GM12878 (cell line): Measurements from ENCODE around the gene VWA8. TPM values are rescaled to one million over a fixed set of nuclear protein-coding genes. Genes with fewer than 3 reads are reported as not detected.

Source experiments
- ATAC-seq: fragments of 200-7000 bp; cut with Tn5 transposase; 3 replicates; pipeline ENCODE4 v1.9.1; 2020; ENCODE audit warnings: mild to moderate bottlenecking, moderate library complexity
- BruUV-seq: library from RNA; stranded (reverse); fragments of 400-500 nt; replicated peaks from 2 replicates; lab custom pipeline; 2021; lab: Mats Ljungman, UMichigan
- CTCF ChIA-PET: fragments of 300-600 bp; sonication (Branson Sonifier 250); formaldehyde crosslinking; extraction: SDS; loops from one replicate; lab custom pipeline; 2021; ENCODE audit warnings: inconsistent platforms; lab: Yijun Ruan, JAX
- POLR2A ChIA-PET: fragments of 350-600 bp; formaldehyde crosslinking; extraction: SDS; loops from one replicate; lab custom pipeline; 2021; ENCODE audit warnings: inconsistent platforms; lab: Charles Lee
- RAD21 ChIA-PET: fragments of 300-600 bp; sonication (Branson Sonifier 250); formaldehyde crosslinking; loops from one replicate; lab custom pipeline; 2023; ENCODE audit warnings: antibody characterized with exemption; ENCODE audit not compliant: unreplicated experiment; lab: Charles Lee
- SMC1A ChIA-PET: fragments of 300-600 bp; sonication (Branson Sonifier 250); formaldehyde crosslinking; loops from one replicate; lab custom pipeline; 2023; ENCODE audit not compliant: unreplicated experiment, uncharacterized antibody; lab: Charles Lee
- DNase-seq: peaks from one replicate; pipeline ENCODE4 v3.0.0-alpha.2; 2011; ENCODE audit warnings: low read depth, low spot score
- FAIRE-seq: peaks from 3 replicates; lab custom pipeline; 2011; peaks lifted over from hg19 to GRCh38; lab: Jason Lieb, UNC
- H2AFZ ChIP-seq: 2 replicates; pipeline ENCODE4 v1.6.0; 2011; ENCODE audit warnings: low read depth, low read length, control low read depth; ENCODE audit not compliant: control insufficient read depth
- H3K27ac ChIP-seq: 2 replicates; pipeline ENCODE4 v1.5.1; 2011; ENCODE audit warnings: control low read depth; ENCODE audit not compliant: control insufficient read depth, insufficient read depth
- H3K27me3 ChIP-seq, 2 experiments: replicated peaks in 1 of 2; 2 replicates each; pipeline versions ENCODE4 v1.6.0 to v1.6.1; 2011; ENCODE audit warnings: low read length in 1 of 2; ENCODE audit not compliant: control insufficient read depth in 2 of 2, insufficient read depth in 2 of 2
- H3K36me3 ChIP-seq, 2 experiments: 2 replicates each; pipeline ENCODE4 v1.5.1; 2011; ENCODE audit warnings: low read length in 1 of 2; ENCODE audit not compliant: control insufficient read depth in 2 of 2, insufficient read depth in 2 of 2
- H3K4me1 ChIP-seq: 2 replicates; pipeline ENCODE4 v1.6.1; 2011; ENCODE audit warnings: mild to moderate bottlenecking, low read length, moderate library complexity, mixed read lengths; ENCODE audit not compliant: control insufficient read depth, insufficient read depth
- H3K4me2 ChIP-seq: 2 replicates; pipeline ENCODE4 v1.6.0; 2011; ENCODE audit warnings: control low read depth; ENCODE audit not compliant: control insufficient read depth, insufficient read depth
- H3K4me3 ChIP-seq: fragments of 200-600 bp; sonication (generic); 2 replicates; pipeline ENCODE4 v1.5.1; 2016
- H3K79me2 ChIP-seq: 2 replicates; pipeline ENCODE4 v1.6.0; 2011; ENCODE audit warnings: low read length; ENCODE audit not compliant: control insufficient read depth, insufficient read depth
- H3K9ac ChIP-seq: 2 replicates; pipeline ENCODE4 v1.8.0; 2011; ENCODE audit warnings: low read length, control low read depth, mixed read lengths; ENCODE audit not compliant: control insufficient read depth, insufficient read depth
- H3K9me3 ChIP-seq: replicated peaks from 3 replicates; pipeline ENCODE4 v1.5.1; 2011; ENCODE audit warnings: mild to moderate bottlenecking, low read length; ENCODE audit not compliant: control insufficient read depth, insufficient read depth
- H4K20me1 ChIP-seq: 2 replicates; pipeline ENCODE4 v1.6.0; 2011; ENCODE audit not compliant: control insufficient read depth, insufficient read depth
- CEBPB ChIP-seq, 2 experiments: fragments of 150-350 bp in 1 of 2; IDR thresholded peaks; 2 replicates each; pipeline ENCODE4 v1.6.1; 2012 to 2014; ENCODE audit warnings: low read depth in 2 of 2, low read length in 2 of 2, borderline replicate concordance in 1 of 2, inconsistent platforms in 1 of 2
- CHD1 ChIP-seq: IDR thresholded peaks from 2 replicates; pipeline ENCODE4 v1.6.1; 2012; ENCODE audit warnings: low read depth, low read length, improper control_type of control experiment
- CHD2 ChIP-seq: IDR thresholded peaks from 2 replicates; pipeline ENCODE4 v1.6.1; 2011; ENCODE audit warnings: low read depth, low read length, improper control_type of control experiment, borderline replicate concordance
- FOXM1 ChIP-seq: IDR thresholded peaks from 2 replicates; pipeline ENCODE4 v1.6.1; 2012; ENCODE audit warnings: low read depth, mild to moderate bottlenecking, inconsistent platforms, low read length, moderate library complexity
- IKZF1 ChIP-seq: fragments of 450-650 bp; conservative IDR thresholded peaks from 2 replicates; pipeline ENCODE4 v1.6.1; 2017; ENCODE audit warnings: antibody characterized with exemption, mild to moderate bottlenecking
- IKZF2 ChIP-seq, 2 experiments: fragments of 450-650 bp; IDR thresholded peaks; 2 replicates each; pipeline ENCODE4 v1.6.1; 2017; ENCODE audit warnings: mild to moderate bottlenecking in 2 of 2, moderate library complexity in 2 of 2
- IRF4 ChIP-seq: IDR thresholded peaks from 2 replicates; pipeline ENCODE4 v1.6.1; 2011; ENCODE audit warnings: low read depth, low read length
- JUNB ChIP-seq: IDR thresholded peaks from 2 replicates; pipeline ENCODE4 v1.6.1; 2016; ENCODE audit warnings: antibody characterized with exemption, mild to moderate bottlenecking
- MAX ChIP-seq: IDR thresholded peaks from 2 replicates; pipeline ENCODE4 v1.6.1; 2012; ENCODE audit warnings: low read depth, low read length, improper control_type of control experiment
- MXI1 ChIP-seq: fragments of 150-350 bp; IDR thresholded peaks from 2 replicates; pipeline ENCODE4 v1.6.1; 2011; ENCODE audit warnings: low read depth, mild to moderate bottlenecking, inconsistent platforms, low read length, improper control_type of control experiment
- NBN ChIP-seq: fragments of 450-650 bp; IDR thresholded peaks from 2 replicates; pipeline ENCODE4 v1.6.1; 2016
- PAX8 ChIP-seq: fragments of 450-650 bp; IDR thresholded peaks from 2 replicates; pipeline ENCODE4 v1.6.1; 2017; ENCODE audit warnings: mild to moderate bottlenecking, moderate library complexity
- RBBP5 ChIP-seq: fragments of 200-600 bp; sonication (generic); conservative IDR thresholded peaks from 2 replicates; pipeline ENCODE4 v1.6.1; 2016
- WGBS: methylation state at CpG from one replicate; pipeline ENCODE4 v1.1.6; 2016; ENCODE audit warnings: low lambda C conversion rate; ENCODE audit not compliant: insufficient replicate concordance, insufficient coverage; ENCODE audit errors: missing lambda C conversion rate; 5-methylcytosine and 5-hydroxymethylcytosine counted together
- in situ Hi-C: fragments of 300-500 bp; cut with MboI; formaldehyde crosslinking; loops from 9 replicates; pipeline ENCODE4 v1.14.3; 2018; ENCODE audit warnings: mixed read lengths
- intact Hi-C: fragments of 100-400 bp; cut with micrococcal nuclease; formaldehyde crosslinking; loops from one replicate; pipeline ENCODE4 v1.14.2; 2022; ENCODE audit not compliant: unreplicated experiment
- polyA plus RNA-seq, 11 experiments: library from polyadenylated mRNA; depleted of rRNA in 4 of 11; unstranded in 6 of 11; stranded (reverse) in 5 of 11; fragments of >200 nt; fragmentation: Nextera tagmentation in 4 of 11; fragmentation: Illumina TruSeq in 1 of 11; extraction: Ambion mirVana in 4 of 11; extraction: Trizol in 1 of 11; gene quantifications; 1 replicate in 1 of 11; 2 replicates in 10 of 11; pipeline versions ENCODE4 v1.2.1 to v1.2.3, GENCODE V29; 2011 to 2016; ENCODE audit warnings: inconsistent platforms in 2 of 11, missing spikeins in 2 of 11, low read depth in 1 of 11
- total RNA-seq, 4 experiments: library from RNA; depleted of rRNA in 3 of 4; stranded (reverse); fragments of >200 nt in 3 of 4; fragmentation: Illumina TruSeq in 1 of 4; extraction: Trizol in 1 of 4; gene quantifications; 2 replicates each; pipeline versions ENCODE4 v1.2.1 to v1.2.3, GENCODE V29; 2013 to 2021
- TF ChIP-seq, protein P1 (sequence below): fragments of 150-350 bp; IDR thresholded peaks from 2 replicates; pipeline ENCODE4 v1.6.1; 2016; ENCODE audit warnings: low read depth, low read length

The VWA8 gene
- total and polyA plus RNA-seq, 10 of the 15 experiments (the other 5 are each of a cell fraction or from before 2014, with no cell fraction given): 3.0 to 21.8 (median 13.5) TPM

- RAD21 ChIA-PET: interaction anchor here (0.8 kb wide), 1 partner anchor 71 kb away, joined by 3 read pairs; no protein-coding TSS in a partner anchor
- CTCF ChIA-PET: interaction anchor here (1.0 to 1.4 kb wide), 2 partner anchors 303 to 309 kb away, joined by 3 to 8 read pairs; no protein-coding TSS in a partner anchor
Measured at GRCh38 chr13:41976476-41976875, 15.6 kb upstream of the VWA8 start.

More at GRCh38 chr13:41976476-41976875, 15.6 kb upstream of the VWA8 start:
- Histone ChIP-seq H3K9me3 (no peaks in the 10 kb centered on the region), H3K9ac (no peak overlapping the region), H4K20me1 (no peaks in the 10 kb centered on the region), H3K4me2 (no peak overlapping the region), H3K79me2 (no peaks in the 10 kb centered on the region), H3K4me1 (peaks cover 4% of the 10 kb centered on the region; the same call in 1 of the 2 replicates), H3K4me3 (no peak overlapping the region), H3K27me3 (no peaks in the 10 kb centered on the region), H3K36me3 (no peaks in the 10 kb centered on the region), H2AFZ (no peak overlapping the region), H3K27ac (no peak overlapping the region)
- in situ Hi-C loops (no loop called here), intact Hi-C loops (no loop called here)
- ChIA-PET SMC1A (interaction anchor here (0.6 to 1.5 kb wide), 6 partner anchors 13 to 506 kb away, joined by 3 to 4 read pairs (median 3); no protein-coding TSS in a partner anchor), POLR2A (interaction anchor here (0.6 kb wide), 1 partner anchor 1219 kb away, joined by 4 read pairs; no protein-coding TSS in a partner anchor)
- ATAC-seq (no peak), FAIRE-seq (no peak), DNase-seq (no peak)
- BruUV-seq: no TSS peak
- TF ChIP-seq, protein P1, sequence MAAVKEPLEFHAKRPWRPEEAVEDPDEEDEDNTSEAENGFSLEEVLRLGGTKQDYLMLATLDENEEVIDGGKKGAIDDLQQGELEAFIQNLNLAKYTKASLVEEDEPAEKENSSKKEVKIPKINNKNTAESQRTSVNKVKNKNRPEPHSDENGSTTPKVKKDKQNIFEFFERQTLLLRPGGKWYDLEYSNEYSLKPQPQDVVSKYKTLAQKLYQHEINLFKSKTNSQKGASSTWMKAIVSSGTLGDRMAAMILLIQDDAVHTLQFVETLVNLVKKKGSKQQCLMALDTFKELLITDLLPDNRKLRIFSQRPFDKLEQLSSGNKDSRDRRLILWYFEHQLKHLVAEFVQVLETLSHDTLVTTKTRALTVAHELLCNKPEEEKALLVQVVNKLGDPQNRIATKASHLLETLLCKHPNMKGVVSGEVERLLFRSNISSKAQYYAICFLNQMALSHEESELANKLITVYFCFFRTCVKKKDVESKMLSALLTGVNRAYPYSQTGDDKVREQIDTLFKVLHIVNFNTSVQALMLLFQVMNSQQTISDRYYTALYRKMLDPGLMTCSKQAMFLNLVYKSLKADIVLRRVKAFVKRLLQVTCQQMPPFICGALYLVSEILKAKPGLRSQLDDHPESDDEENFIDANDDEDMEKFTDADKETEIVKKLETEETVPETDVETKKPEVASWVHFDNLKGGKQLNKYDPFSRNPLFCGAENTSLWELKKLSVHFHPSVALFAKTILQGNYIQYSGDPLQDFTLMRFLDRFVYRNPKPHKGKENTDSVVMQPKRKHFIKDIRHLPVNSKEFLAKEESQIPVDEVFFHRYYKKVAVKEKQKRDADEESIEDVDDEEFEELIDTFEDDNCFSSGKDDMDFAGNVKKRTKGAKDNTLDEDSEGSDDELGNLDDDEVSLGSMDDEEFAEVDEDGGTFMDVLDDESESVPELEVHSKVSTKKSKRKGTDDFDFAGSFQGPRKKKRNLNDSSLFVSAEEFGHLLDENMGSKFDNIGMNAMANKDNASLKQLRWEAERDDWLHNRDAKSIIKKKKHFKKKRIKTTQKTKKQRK: no peak
- TF ChIP-seq MXI1: no peak
- TF ChIP-seq MAX: no peak
- TF ChIP-seq IKZF2 (IDR thresholded peaks at IDR 0.05): no peak
- TF ChIP-seq NBN: no peak
- no peak for TF ChIP-seq CHD1
- TF ChIP-seq CEBPB (IDR thresholded peaks at IDR 0.05; ENCODE audit: borderline replicate concordance in 1 of 2, low read depth in 2 of 2, low read length in 2 of 2): no peak
- TF ChIP-seq PAX8: no peak
- no peak for TF ChIP-seq IRF4
- no peak for TF ChIP-seq CHD2
- no peak for TF ChIP-seq IKZF1
- TF ChIP-seq FOXM1: no peak
- no peak for TF ChIP-seq RBBP5
- no peak for TF ChIP-seq JUNB
- WGBS: 59% methylated on average over 3 of the region's 3 CpGs
